Transverse colon (tissue), 4 donors: ENCODE results near the gene TIAM1.

Experiments used
- EP300 ChIP-seq: sonication (generic); formaldehyde crosslinking; IDR thresholded peaks from one replicate; pipeline ENCODE4 v1.6.1; 2017; ENCODE audit warnings: antibody characterized with exemption, low read depth
- POLR2A ChIP-seq: fragments of 450-650 bp; IDR thresholded peaks from one replicate; pipeline ENCODE4 v1.6.1; 2016; ENCODE audit warnings: antibody characterized with exemption, mild to moderate bottlenecking, moderate library complexity
- POLR2AphosphoS5 ChIP-seq, 3 donors: sonication (generic); formaldehyde crosslinking; IDR thresholded peaks; one replicate each; pipeline ENCODE4 v1.6.1; 2016; ENCODE audit warnings: antibody characterized with exemption in 3 of 3
- TF ChIP-seq, protein P1 (sequence below), 5 experiments: fragments of 200-600 bp in 3 of 5; fragments of 450-650 bp in 2 of 5; sonication (generic) in 3 of 5; IDR thresholded peaks; 1 replicate in 2 of 5; 2 replicates in 3 of 5; pipeline ENCODE4 v1.5.1; 2016 to 2017; ENCODE audit warnings: antibody characterized with exemption in 5 of 5, inconsistent platforms in 3 of 5, mild to moderate bottlenecking in 2 of 5, moderate library complexity in 1 of 5

DNA sequence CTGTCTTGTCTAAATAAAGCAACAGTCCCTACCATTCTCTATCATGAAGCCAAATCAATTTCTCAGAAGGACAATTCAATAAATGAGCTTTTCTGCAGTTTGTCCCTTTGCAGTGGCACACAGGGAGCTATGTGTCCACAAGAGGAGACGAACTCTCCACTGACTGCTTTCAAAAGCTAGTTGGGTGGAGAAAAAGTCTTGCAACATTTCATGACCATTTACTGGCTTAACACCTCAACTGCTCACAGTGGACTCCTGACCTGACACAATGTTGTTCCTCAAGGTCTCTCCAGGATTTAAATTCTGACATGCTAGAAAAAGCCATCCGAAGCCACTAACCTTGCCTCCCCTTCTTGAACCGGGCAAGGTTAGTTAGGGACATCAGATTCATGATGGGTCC, 111.7 kb downstream of the TIAM1 start:
- no peak for TF ChIP-seq POLR2AphosphoS5 (IDR thresholded peaks at IDR 0.05)
- no peak for TF ChIP-seq POLR2A
- TF ChIP-seq, protein P1, sequence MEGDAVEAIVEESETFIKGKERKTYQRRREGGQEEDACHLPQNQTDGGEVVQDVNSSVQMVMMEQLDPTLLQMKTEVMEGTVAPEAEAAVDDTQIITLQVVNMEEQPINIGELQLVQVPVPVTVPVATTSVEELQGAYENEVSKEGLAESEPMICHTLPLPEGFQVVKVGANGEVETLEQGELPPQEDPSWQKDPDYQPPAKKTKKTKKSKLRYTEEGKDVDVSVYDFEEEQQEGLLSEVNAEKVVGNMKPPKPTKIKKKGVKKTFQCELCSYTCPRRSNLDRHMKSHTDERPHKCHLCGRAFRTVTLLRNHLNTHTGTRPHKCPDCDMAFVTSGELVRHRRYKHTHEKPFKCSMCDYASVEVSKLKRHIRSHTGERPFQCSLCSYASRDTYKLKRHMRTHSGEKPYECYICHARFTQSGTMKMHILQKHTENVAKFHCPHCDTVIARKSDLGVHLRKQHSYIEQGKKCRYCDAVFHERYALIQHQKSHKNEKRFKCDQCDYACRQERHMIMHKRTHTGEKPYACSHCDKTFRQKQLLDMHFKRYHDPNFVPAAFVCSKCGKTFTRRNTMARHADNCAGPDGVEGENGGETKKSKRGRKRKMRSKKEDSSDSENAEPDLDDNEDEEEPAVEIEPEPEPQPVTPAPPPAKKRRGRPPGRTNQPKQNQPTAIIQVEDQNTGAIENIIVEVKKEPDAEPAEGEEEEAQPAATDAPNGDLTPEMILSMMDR (IDR thresholded peaks at IDR 0.05), result no peak
- TF ChIP-seq EP300, result no peak
